Endothelial cell of umbilical vein (primary cell): ENCODE measurements around the gene FBLN2. TPM values are rescaled to one million over a fixed set of nuclear protein-coding genes. Genes with fewer than 3 reads are reported as not detected.

Source experiments
- BruUV-seq: library from RNA; stranded (reverse); fragments of 400-500 nt; replicated peaks from 2 replicates; lab custom pipeline; 2021; lab: Mats Ljungman, UMichigan
- CTCF ChIA-PET: fragments of 300-600, 350-600 bp; sonication (Branson Sonifier 250); formaldehyde crosslinking; loops from one replicate; lab custom pipeline; 2021; ENCODE audit warnings: antibody characterized with exemption, inconsistent platforms; lab: Charles Lee
- POLR2A ChIA-PET: fragments of 300-600, 350-600 bp; sonication (Branson Sonifier 250); formaldehyde crosslinking; loops from one replicate; lab custom pipeline; 2021; ENCODE audit warnings: antibody characterized with exemption, inconsistent platforms; lab: Charles Lee
- DNase-seq: peaks from one replicate; pipeline ENCODE4 v3.0.0-alpha.2; 2011; ENCODE audit warnings: low read depth, low spot score
- FAIRE-seq: peaks from 2 replicates; lab custom pipeline; 2011; peaks lifted over from hg19 to GRCh38; lab: Jason Lieb, UNC
- H2AFZ ChIP-seq: 2 replicates; pipeline ENCODE4 v1.6.0; 2012; ENCODE audit warnings: low read depth, low read length, control low read depth, inconsistent platforms
- H3K27ac ChIP-seq: 2 replicates; pipeline ENCODE4 v1.5.1; 2011; ENCODE audit warnings: low read depth, mild to moderate bottlenecking, control low read depth, low read length, moderate library complexity; ENCODE audit not compliant: insufficient read depth
- H3K27me3 ChIP-seq, 2 experiments: 2 replicates each; pipeline versions ENCODE4 v1.6.0 to v1.6.1; 2011; ENCODE audit warnings: low read length in 2 of 2, mixed read lengths in 1 of 2; ENCODE audit not compliant: control insufficient read depth in 2 of 2, insufficient read depth in 2 of 2
- H3K36me3 ChIP-seq, 2 experiments: 2 replicates in 1 of 2; 3 replicates in 1 of 2; pipeline ENCODE4 v1.5.1; 2011; ENCODE audit warnings: low read length in 2 of 2, mild to moderate bottlenecking in 1 of 2, moderate library complexity in 1 of 2; ENCODE audit not compliant: control insufficient read depth in 2 of 2, insufficient read depth in 2 of 2; ENCODE audit errors: extremely low read depth in 1 of 2
- H3K4me1 ChIP-seq: 3 replicates; pipeline ENCODE4 v1.5.1; 2011; ENCODE audit warnings: mild to moderate bottlenecking, low read length; ENCODE audit not compliant: control insufficient read depth, insufficient read depth; ENCODE audit errors: extremely low read depth
- H3K4me2 ChIP-seq: 2 replicates; pipeline ENCODE4 v1.6.1; 2011; ENCODE audit warnings: low read length, control low read depth, mixed read lengths; ENCODE audit not compliant: insufficient read depth
- H3K4me3 ChIP-seq, 3 experiments: fragments of 200-600 bp in 1 of 3; sonication (generic), shearing (Covaris generic) in 1 of 3; replicated peaks in 1 of 3; 2 replicates each; pipeline ENCODE4 v1.5.1; 2011 to 2016; ENCODE audit warnings: control low read depth in 3 of 3, low read length in 3 of 3, mild to moderate bottlenecking in 2 of 3, inconsistent platforms in 1 of 3, low read depth in 1 of 3, moderate library complexity in 1 of 3; ENCODE audit not compliant: insufficient read depth in 1 of 3
- H3K79me2 ChIP-seq: 2 replicates; pipeline ENCODE4 v1.6.0; 2012; ENCODE audit warnings: low read length, inconsistent platforms; ENCODE audit not compliant: control insufficient read depth, insufficient read depth
- H3K9ac ChIP-seq: replicated peaks from 2 replicates; pipeline ENCODE3; 2011; ENCODE audit warnings: low read length, control low read depth; ENCODE audit not compliant: insufficient read depth; ENCODE audit errors: extremely low read depth
- H3K9me1 ChIP-seq: replicated peaks from 3 replicates; pipeline ENCODE4 v1.6.0; 2011; ENCODE audit warnings: mild to moderate bottlenecking, low read length; ENCODE audit not compliant: control insufficient read depth, insufficient read depth; ENCODE audit errors: extremely low read depth
- H3K9me3 ChIP-seq: replicated peaks from 2 replicates; pipeline ENCODE4 v1.5.1; 2012; ENCODE audit warnings: low read length, inconsistent platforms; ENCODE audit not compliant: control insufficient read depth, insufficient read depth
- H4K20me1 ChIP-seq: replicated peaks from 2 replicates; pipeline ENCODE3; 2011; ENCODE audit warnings: mild to moderate bottlenecking, low read length; ENCODE audit not compliant: control insufficient read depth, insufficient read depth; ENCODE audit errors: extremely low read depth
- EZH2 ChIP-seq: IDR thresholded peaks from 2 replicates; pipeline ENCODE4 v1.6.1; 2012; ENCODE audit warnings: borderline replicate concordance, low read depth, mild to moderate bottlenecking, moderate library complexity, low read length, inconsistent platforms; ENCODE audit not compliant: severe bottlenecking
- FOS ChIP-seq: IDR thresholded peaks from 2 replicates; pipeline ENCODE4 v1.6.1; 2011; ENCODE audit warnings: mild to moderate bottlenecking, low read length, moderate library complexity, borderline replicate concordance; ENCODE audit not compliant: insufficient read depth
- GATA2 ChIP-seq: IDR thresholded peaks from 2 replicates; pipeline ENCODE4 v1.7.0; 2011; ENCODE audit warnings: low read depth, mild to moderate bottlenecking, moderate library complexity, mixed read lengths, low read length; ENCODE audit not compliant: insufficient read length, insufficient read depth
- JUN ChIP-seq: IDR thresholded peaks from 2 replicates; pipeline ENCODE4 v1.6.1; 2011; ENCODE audit warnings: borderline replicate concordance, low read depth; ENCODE audit not compliant: insufficient read length, insufficient read depth
- MYC ChIP-seq: IDR thresholded peaks from one replicate; pipeline ENCODE4 v1.6.1; 2011; ENCODE audit warnings: mild to moderate bottlenecking, low read depth, low read length
- POLR2A ChIP-seq: IDR thresholded peaks from 2 replicates; pipeline ENCODE4 v1.6.1; 2012; ENCODE audit warnings: low read depth, mild to moderate bottlenecking, control low read depth, low read length
- POLR2AphosphoS5 ChIP-seq: IDR thresholded peaks from 2 replicates; pipeline ENCODE4 v1.6.1; 2012; ENCODE audit warnings: low read depth, mild to moderate bottlenecking, control low read depth, low read length, moderate library complexity; ENCODE audit not compliant: insufficient read depth
- dilution Hi-C: fragments of 300-500 bp; cut with MboI; formaldehyde crosslinking; loops from one replicate; pipeline ENCODE4 v1.15.0; 2019; ENCODE audit warnings: low sequenced_read_pairs; ENCODE audit not compliant: extremely low pct_ligation_motif_present
- intact Hi-C: fragments of 100-400 bp; cut with micrococcal nuclease; formaldehyde crosslinking; loops from one replicate; pipeline ENCODE4 v1.10.0; 2022
- polyA plus RNA-seq, 4 experiments: library from polyadenylated mRNA; depleted of rRNA in 3 of 4; stranded (reverse) in 3 of 4; unstranded in 1 of 4; fragments of >200 nt; gene quantifications; 2 replicates each; pipeline versions ENCODE4 v1.2.1 to v1.2.3, GENCODE V29; 2011 to 2012; ENCODE audit warnings: missing spikeins in 1 of 4
- total RNA-seq: library from RNA; stranded (reverse); gene quantifications from 2 replicates; pipeline ENCODE4 v1.2.3, GENCODE V29; 2021
- TF ChIP-seq, protein P1 (sequence below), 2 donors: IDR thresholded peaks; 1 replicate in 1 of 2; 2 replicates in 1 of 2; pipeline ENCODE4 v1.5.1; 2011; ENCODE audit warnings: low read length in 2 of 2, mild to moderate bottlenecking in 2 of 2, moderate library complexity in 2 of 2, control low read depth in 1 of 2, inconsistent platforms in 1 of 2, low read depth in 1 of 2; ENCODE audit not compliant: insufficient read depth in 1 of 2; ENCODE audit errors: extremely low read depth in 1 of 2
- TF ChIP-seq, protein P2 (sequence below): IDR thresholded peaks from 2 replicates; pipeline ENCODE4 v1.6.1; 2011; ENCODE audit not compliant: insufficient read depth, insufficient read length

Gene FBLN2
- total and polyA plus RNA-seq, 2 donors (not counting 3 experiments of a cell fraction or from before 2014, with no cell fraction given) = 1.4 to 1.9 TPM

DNA sequence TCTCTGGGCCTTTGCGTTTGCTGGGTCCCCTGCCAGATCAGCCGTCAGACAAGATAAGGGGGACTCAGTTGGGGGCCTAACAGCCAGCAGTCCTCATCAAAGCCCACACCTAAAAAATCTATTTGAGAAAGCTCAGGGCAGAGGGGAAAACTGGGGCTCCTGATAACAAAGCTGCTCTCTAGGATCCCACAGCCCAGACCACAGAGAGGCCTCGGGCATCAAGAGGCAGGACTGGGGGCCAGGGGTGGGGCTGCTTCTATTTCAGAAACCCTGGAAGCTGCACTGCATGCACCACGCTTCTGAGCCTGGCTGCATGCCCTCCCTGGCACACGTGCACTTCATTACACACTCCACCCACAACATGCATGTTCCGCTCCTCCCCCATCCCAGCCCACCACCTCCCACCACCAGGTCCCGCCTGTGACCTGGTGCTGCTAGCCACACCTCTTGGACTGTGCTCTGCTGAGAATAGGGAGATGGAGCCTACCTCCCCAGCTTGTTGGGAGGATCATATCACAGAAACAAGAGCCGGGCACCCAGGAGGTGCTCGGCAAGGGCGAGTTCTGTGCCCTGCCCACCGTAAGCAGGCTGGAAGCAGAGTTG, 26.6 kb downstream of the FBLN2 start:
- dilution Hi-C loops = no loop called here
- Histone ChIP-seq H3K27me3 (no peaks in the 10 kb centered on the region), H3K9ac (no peak overlapping the region), H3K36me3 (no peaks in the 10 kb centered on the region), H3K9me1 (no peaks in the 10 kb centered on the region), H3K4me1 (no peaks in the 10 kb centered on the region), H3K4me2 (no peak overlapping the region), H3K9me3 (no peaks in the 10 kb centered on the region), H3K4me3 (no peak overlapping the region), H4K20me1 (no peaks in the 10 kb centered on the region), H3K79me2 (no peaks in the 10 kb centered on the region), H3K27ac (no peak overlapping the region), H2AFZ (no peak overlapping the region)
- ChIA-PET CTCF (interaction anchor here (0.9 to 1.2 kb wide), 3 partner anchors 47 to 82 kb away, joined by 3 read pairs; no protein-coding TSS in a partner anchor), POLR2A (no interaction called here)
- DNase-seq = no peak
- no peak for FAIRE-seq
- BruUV-seq = no TSS peak
- intact Hi-C loops = no loop called here
- TF ChIP-seq JUN (no peak), POLR2AphosphoS5 (no peak), MYC (no peak), POLR2A (no peak), FOS (no peak), GATA2 (no peak), EZH2 (no peak)
- TF ChIP-seq, protein P1, sequence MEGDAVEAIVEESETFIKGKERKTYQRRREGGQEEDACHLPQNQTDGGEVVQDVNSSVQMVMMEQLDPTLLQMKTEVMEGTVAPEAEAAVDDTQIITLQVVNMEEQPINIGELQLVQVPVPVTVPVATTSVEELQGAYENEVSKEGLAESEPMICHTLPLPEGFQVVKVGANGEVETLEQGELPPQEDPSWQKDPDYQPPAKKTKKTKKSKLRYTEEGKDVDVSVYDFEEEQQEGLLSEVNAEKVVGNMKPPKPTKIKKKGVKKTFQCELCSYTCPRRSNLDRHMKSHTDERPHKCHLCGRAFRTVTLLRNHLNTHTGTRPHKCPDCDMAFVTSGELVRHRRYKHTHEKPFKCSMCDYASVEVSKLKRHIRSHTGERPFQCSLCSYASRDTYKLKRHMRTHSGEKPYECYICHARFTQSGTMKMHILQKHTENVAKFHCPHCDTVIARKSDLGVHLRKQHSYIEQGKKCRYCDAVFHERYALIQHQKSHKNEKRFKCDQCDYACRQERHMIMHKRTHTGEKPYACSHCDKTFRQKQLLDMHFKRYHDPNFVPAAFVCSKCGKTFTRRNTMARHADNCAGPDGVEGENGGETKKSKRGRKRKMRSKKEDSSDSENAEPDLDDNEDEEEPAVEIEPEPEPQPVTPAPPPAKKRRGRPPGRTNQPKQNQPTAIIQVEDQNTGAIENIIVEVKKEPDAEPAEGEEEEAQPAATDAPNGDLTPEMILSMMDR (IDR thresholded peaks at IDR 0.05; ENCODE audit: extremely low read depth in 1 of 2, insufficient read depth in 1 of 2, low read depth in 1 of 2, low read length in 2 of 2) = no peak
- TF ChIP-seq, protein P2, sequence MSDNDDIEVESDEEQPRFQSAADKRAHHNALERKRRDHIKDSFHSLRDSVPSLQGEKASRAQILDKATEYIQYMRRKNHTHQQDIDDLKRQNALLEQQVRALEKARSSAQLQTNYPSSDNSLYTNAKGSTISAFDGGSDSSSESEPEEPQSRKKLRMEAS = no peak
